NB4 (cell line): ENCODE results near the gene MINDY4.

ENCODE experiments used
- POLR2A ChIP-seq: IDR thresholded peaks from 2 replicates; pipeline ENCODE4 v1.6.1; 2011; ENCODE audit warnings: mild to moderate bottlenecking; ENCODE audit not compliant: insufficient read length; ENCODE audit errors: extremely low read depth
- TF ChIP-seq, protein P1 (sequence below): IDR thresholded peaks from one replicate; pipeline ENCODE4 v1.5.1; 2012; ENCODE audit warnings: low read depth, low read length
- TF ChIP-seq, protein P2 (sequence below): IDR thresholded peaks from 2 replicates; pipeline ENCODE4 v1.6.1; 2011; ENCODE audit warnings: low read depth, low read length

- TF ChIP-seq, protein P1, sequence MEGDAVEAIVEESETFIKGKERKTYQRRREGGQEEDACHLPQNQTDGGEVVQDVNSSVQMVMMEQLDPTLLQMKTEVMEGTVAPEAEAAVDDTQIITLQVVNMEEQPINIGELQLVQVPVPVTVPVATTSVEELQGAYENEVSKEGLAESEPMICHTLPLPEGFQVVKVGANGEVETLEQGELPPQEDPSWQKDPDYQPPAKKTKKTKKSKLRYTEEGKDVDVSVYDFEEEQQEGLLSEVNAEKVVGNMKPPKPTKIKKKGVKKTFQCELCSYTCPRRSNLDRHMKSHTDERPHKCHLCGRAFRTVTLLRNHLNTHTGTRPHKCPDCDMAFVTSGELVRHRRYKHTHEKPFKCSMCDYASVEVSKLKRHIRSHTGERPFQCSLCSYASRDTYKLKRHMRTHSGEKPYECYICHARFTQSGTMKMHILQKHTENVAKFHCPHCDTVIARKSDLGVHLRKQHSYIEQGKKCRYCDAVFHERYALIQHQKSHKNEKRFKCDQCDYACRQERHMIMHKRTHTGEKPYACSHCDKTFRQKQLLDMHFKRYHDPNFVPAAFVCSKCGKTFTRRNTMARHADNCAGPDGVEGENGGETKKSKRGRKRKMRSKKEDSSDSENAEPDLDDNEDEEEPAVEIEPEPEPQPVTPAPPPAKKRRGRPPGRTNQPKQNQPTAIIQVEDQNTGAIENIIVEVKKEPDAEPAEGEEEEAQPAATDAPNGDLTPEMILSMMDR: no peak
- no peak for TF ChIP-seq POLR2A
- TF ChIP-seq, protein P2, sequence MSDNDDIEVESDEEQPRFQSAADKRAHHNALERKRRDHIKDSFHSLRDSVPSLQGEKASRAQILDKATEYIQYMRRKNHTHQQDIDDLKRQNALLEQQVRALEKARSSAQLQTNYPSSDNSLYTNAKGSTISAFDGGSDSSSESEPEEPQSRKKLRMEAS: no peak
Measured at GRCh38 chr7:30797176-30798040, 26.2 kb downstream of the MINDY4 start.
